HTERT RPE-1 (cell line): ENCODE data around the gene PRKG1.

ENCODE experiments used
- in situ Hi-C: fragments of 300-500 bp; cut with MboI; formaldehyde crosslinking; loops from 4 replicates; pipeline ENCODE4 v1.14.3; 2020; ENCODE audit warnings: low sequenced_read_pairs

Gene PRKG1

GRCh38 chr10:52316001-52316400 lies 1241.7 kb downstream of the PRKG1 start:
- in situ Hi-C loops, result loop anchor here (25.0 kb wide), 1 partner anchor 171 kb away; no protein-coding TSS in a partner anchor

DNA sequence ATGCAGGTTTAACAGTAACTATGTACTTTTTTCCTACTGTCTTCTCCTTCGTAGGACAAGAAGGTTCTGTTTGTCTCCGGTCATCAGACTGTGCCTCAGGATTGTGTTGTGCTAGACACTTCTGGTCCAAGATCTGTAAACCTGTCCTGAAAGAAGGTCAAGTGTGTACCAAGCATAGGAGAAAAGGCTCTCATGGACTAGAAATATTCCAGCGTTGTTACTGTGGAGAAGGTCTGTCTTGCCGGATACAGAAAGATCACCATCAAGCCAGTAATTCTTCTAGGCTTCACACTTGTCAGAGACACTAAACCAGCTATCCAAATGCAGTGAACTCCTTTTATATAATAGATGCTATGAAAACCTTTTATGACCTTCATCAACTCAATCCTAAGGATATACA lies 1242.2 kb downstream of the PRKG1 start:
- in situ Hi-C loops, result loop anchor here (25.0 kb wide), 1 partner anchor 171 kb away; no protein-coding TSS in a partner anchor

- in situ Hi-C loops, result loop anchor here (25.0 kb wide), 1 partner anchor 169 kb away; no protein-coding TSS in a partner anchor
Observed at GRCh38 chr10:52318136-52318701, 1243.9 kb downstream of the PRKG1 start.

GRCh38 chr10:52318822-52319464 lies 1244.7 kb downstream of the PRKG1 start:
- in situ Hi-C loops, result loop anchor here (25.0 kb wide), 1 partner anchor 168 kb away; no protein-coding TSS in a partner anchor

DNA sequence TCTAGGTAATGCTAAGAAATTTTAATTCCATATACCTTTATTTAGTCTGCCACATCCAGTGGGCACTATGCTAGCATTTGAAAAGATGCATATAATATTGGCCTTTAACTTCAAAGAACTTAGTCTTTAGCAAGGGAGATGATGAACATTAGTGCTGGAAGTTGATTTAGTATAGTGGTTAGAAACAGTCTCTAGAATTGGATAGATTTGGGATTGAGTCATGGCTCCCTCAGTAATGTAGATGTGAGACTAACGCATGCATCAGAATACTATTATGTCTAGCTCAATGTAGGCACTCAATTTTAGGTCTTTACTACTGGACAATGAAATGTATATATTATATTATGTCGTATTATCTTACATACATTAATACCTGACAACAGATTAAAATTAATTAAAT lies 1245.6 kb downstream of the PRKG1 start:
- in situ Hi-C loops, result loop anchor here (25.0 kb wide), 1 partner anchor 167 kb away; no protein-coding TSS in a partner anchor

DNA sequence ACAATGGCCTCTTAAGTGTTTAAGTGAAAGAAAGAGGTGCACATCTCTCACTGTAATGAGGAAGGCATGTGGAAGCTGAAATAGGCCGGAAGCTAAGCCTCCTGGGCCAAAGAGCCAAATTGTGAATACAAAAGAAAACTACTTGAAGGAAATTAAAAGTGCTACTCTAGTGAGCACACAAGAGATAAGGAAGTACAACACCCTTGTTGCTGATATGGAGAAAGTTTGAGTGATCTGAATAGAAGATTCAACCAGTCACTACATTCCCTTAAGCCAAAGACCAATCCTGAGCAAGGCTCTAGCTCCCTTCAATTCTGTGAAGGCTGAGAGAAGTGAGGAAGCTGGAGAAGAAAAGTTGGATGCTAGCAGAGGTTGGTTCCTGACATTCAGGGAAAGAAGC lies 1248.0 kb downstream of the PRKG1 start:
- in situ Hi-C loops, result loop anchor here (25.0 kb wide), 1 partner anchor 165 kb away; no protein-coding TSS in a partner anchor

DNA sequence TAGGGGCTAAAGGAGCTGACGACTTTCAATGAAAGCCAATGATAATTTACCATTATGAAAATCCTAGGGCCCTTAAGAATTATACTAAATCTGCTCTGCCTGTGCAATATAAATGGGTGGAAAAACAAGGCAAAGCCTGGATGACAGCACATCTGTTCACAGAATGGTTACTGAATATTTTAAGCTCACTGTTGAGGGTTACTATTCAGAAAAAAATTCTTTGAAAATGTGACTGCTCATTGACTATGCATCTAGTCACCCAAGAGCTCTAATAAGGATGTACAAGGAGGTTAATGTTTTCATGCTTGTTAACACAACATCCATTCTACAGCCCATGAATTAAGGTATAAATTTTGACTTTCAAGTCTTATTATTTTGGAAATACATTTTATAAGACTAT lies 1248.6 kb downstream of the PRKG1 start:
- in situ Hi-C loops, result loop anchor here (25.0 kb wide), 1 partner anchor 164 kb away; no protein-coding TSS in a partner anchor

DNA sequence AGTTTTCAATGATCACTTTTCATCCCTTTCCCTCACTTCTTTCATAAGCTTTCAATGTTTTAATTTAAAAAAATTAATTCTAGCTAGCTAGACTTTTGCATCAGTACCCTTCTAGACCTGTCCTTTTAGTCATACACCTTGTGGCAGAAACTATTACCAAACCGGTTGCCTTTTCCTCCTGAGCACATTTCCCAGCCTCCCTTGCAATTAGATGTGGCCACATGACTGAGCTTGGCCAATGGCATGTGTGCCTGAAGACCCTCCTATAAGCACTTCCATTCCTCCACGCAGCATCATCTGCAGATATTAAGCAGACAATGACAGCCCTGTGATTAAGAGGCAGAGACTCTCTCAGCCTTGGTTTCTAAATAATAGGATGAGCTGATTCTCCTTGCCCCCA lies 1252.1 kb downstream of the PRKG1 start:
- in situ Hi-C loops, result no loop called here

DNA sequence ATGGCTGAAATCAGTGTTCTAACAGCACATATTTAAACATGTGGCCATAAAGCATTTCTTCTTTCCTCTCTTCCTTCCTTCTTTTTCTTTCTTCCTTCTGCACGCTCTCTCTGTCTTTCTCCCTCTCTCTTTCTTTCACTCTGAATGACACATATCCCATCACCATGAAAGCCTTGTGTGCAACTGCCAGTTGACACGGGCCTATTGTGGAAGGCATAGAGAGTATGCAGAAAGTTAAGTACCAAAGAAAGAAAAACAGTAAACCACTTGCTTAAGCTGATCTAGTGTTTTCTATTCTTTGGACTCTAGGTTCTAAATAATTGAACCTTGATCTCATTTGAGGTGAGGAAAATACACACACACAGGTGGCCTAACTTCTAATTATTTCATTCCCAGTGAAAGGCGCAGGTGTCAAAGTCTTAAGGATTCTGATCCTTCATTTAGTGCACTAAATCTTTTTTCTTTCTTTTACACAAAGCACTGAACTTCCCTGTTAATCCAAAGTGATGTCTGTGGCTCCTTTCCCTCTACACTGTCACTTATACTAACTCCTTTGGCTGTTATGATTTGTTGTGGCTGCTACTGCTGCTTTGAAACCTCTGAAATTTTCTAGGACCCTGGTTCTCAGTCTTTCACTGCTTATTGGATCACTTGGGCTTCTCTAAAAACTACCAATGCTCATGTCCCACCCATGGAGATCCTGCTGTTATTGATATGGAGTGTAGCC lies 1257.5 kb downstream of the PRKG1 start:
- in situ Hi-C loops, result no loop called here

DNA sequence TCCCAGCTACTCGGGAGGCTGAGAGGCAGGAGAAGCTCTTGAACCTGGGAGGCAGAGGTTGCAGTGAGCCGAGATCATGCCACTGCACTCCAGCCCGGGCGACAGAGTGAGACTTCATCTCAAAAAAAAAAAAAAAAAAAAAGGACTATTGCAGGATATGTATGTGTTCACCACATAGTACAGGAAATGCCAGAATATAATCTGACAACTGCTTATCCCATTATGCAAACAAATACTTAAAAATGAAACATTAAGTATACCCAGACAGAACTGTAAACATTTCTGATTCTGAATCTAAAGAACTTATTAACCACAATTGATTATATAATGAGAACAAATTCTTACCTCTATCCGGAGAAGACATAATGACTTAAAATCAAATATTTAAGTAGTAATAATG lies 1258.5 kb downstream of the PRKG1 start:
- in situ Hi-C loops, result no loop called here

DNA sequence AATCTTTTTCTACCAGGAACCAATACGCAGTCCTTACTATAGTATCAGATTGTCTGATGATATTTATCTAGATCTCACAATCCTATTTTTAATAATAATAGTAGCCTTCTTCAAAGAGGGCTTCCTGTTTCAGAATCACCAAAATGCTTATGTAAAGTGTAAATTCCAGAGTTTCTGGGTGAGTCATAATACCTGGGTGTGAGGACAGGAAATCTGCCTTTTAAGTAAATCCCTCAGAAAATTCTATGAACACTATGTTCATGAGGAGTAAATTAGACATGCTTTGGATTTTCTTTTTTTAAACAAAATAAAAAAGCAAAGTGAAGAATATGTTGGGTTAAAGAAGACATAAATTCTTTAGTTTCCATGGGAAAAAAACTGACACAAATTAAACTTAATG lies 1260.3 kb downstream of the PRKG1 start:
- in situ Hi-C loops, result no loop called here

DNA sequence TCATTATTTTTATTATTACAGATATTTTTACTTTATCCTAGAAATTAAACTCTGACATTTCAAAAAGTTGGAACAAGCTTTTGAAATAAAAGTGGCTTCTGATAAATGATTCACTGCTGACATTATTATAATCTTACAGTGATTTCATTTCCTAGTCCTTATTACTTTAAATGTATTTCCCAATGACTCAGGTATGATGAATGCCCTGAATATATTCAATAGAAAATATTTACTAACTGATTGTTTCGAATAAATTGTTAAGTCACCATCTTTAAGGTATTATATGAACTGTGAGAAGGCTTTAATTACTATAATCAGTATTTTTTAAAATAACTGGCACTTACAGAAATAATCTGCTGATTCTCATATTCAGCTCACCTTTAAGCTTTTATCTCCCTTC lies 1261.4 kb downstream of the PRKG1 start:
- in situ Hi-C loops, result no loop called here

- in situ Hi-C loops, result no loop called here
Observed at GRCh38 chr10:52337225-52337624, 1262.9 kb downstream of the PRKG1 start.

DNA sequence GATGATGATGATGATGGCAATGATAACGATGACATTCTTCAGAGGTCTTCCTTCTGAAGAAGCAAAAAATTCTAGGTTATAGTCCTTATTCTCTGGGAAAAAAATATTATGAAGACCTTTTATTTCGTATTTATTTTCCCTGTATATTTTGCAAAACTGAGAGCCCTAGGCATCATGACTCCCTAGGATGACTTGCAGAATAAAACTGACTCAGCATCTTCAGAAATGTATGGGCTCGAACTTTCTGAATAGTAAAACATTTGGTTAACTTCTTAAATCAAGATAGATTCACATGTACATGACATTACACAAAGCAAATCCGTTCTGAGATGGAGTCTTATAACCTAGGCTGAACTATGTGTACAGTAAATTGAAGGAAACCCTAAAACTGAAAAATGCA lies 1269.2 kb downstream of the PRKG1 start:
- in situ Hi-C loops, result no loop called here

GRCh38 chr10:52346394-52347326 lies 1272.4 kb downstream of the PRKG1 start:
- in situ Hi-C loops, result no loop called here

- in situ Hi-C loops, result no loop called here
Observed at GRCh38 chr10:52347327-52347667, 1273.0 kb downstream of the PRKG1 start.
